Gastrocnemius medialis (tissue), 4 donors: Measurements from ENCODE around the gene MAS1.

Experiments used
- POLR2A ChIP-seq, 2 donors: fragments of 450-650 bp; IDR thresholded peaks; one replicate each; pipeline ENCODE4 v1.6.1; 2017; ENCODE audit warnings: antibody characterized with exemption in 2 of 2, mild to moderate bottlenecking in 2 of 2, moderate library complexity in 2 of 2
- TF ChIP-seq, protein P1 (sequence below), 5 experiments: fragments of 450-650 bp in 3 of 5; fragments of 200-600 bp in 2 of 5; sonication (generic) in 2 of 5; IDR thresholded peaks in 4 of 5; conservative IDR thresholded peaks in 1 of 5; 1 replicate in 4 of 5; 2 replicates in 1 of 5; pipeline ENCODE4 v1.5.1; 2016 to 2019; ENCODE audit warnings: antibody characterized with exemption in 5 of 5, mild to moderate bottlenecking in 3 of 5, moderate library complexity in 3 of 5

- TF ChIP-seq, protein P1, sequence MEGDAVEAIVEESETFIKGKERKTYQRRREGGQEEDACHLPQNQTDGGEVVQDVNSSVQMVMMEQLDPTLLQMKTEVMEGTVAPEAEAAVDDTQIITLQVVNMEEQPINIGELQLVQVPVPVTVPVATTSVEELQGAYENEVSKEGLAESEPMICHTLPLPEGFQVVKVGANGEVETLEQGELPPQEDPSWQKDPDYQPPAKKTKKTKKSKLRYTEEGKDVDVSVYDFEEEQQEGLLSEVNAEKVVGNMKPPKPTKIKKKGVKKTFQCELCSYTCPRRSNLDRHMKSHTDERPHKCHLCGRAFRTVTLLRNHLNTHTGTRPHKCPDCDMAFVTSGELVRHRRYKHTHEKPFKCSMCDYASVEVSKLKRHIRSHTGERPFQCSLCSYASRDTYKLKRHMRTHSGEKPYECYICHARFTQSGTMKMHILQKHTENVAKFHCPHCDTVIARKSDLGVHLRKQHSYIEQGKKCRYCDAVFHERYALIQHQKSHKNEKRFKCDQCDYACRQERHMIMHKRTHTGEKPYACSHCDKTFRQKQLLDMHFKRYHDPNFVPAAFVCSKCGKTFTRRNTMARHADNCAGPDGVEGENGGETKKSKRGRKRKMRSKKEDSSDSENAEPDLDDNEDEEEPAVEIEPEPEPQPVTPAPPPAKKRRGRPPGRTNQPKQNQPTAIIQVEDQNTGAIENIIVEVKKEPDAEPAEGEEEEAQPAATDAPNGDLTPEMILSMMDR (IDR thresholded peaks at IDR 0.05 in 4 of 5, conservative IDR thresholded peaks at IDR 0.05 in 1 of 5), result no peak
- TF ChIP-seq POLR2A (IDR thresholded peaks at IDR 0.05), result no peak
Measured at GRCh38 chr6:159935065-159935464, 44.3 kb downstream of the MAS1 start.
